ENCODE data around the gene SLC27A5.

DNA sequence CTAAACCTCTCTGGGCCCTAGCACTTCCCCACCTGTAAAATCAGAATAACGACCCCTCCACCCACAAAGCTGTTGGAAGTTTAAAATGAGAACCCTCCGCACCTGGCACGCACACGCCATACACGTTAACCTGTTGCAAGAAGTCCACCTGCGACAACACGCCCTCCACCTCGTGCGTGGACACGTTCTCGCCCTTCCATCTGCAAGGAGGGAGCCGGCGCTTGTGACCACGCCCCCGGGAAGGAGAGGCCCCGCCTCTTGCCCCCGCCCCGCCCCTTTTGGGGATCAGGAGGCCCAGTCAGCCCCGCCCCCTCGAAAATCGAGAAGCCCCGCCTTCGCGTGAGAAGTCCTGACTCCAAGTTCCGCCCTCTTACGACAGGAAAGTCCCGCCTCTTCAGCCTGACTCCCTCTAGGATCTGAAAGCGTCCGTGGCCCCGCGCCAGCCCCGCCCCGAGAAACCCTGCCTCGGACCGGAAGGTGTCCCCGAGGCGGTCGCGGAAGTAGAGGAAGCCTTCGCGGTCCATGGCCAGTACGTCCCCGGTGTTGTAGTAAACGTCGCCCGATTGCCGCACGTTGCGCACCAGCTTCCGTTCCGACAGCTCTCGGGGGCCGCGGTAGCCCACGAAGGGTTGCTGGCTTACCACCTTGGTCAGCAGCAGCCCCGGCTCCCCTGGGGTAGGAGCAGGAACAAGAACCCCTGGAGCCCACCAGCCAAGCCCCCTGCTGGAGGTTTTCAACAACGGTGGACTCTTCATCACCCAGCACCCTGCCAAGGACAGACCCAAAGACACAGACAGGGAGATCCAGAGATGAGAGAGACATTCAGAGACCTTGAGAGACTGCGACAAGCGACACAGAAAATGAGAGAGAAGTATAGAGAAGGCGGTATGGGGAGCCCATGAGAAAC, 12.5 kb downstream of the SLC27A5 start:
- TF ChIP-seq, protein P1, sequence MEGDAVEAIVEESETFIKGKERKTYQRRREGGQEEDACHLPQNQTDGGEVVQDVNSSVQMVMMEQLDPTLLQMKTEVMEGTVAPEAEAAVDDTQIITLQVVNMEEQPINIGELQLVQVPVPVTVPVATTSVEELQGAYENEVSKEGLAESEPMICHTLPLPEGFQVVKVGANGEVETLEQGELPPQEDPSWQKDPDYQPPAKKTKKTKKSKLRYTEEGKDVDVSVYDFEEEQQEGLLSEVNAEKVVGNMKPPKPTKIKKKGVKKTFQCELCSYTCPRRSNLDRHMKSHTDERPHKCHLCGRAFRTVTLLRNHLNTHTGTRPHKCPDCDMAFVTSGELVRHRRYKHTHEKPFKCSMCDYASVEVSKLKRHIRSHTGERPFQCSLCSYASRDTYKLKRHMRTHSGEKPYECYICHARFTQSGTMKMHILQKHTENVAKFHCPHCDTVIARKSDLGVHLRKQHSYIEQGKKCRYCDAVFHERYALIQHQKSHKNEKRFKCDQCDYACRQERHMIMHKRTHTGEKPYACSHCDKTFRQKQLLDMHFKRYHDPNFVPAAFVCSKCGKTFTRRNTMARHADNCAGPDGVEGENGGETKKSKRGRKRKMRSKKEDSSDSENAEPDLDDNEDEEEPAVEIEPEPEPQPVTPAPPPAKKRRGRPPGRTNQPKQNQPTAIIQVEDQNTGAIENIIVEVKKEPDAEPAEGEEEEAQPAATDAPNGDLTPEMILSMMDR (IDR thresholded peaks at IDR 0.05) = peak in 1 of 3 experiments; percentile 2
- TF ChIP-seq POLR2A (IDR thresholded peaks at IDR 0.05) (peak in 1 of 2 donors; percentile 23), POLR2AphosphoS5 (IDR thresholded peaks at IDR 0.05; ENCODE audit: insufficient read depth in 1 of 2, low read depth in 1 of 2) (peak; percentile 87 to 95)

Data from vagina (tissue), 2 donors.